Skeletal muscle tissue (tissue), 4 donors: ENCODE results near the gene EFEMP1. TPM values are rescaled to one million over a fixed set of nuclear protein-coding genes. Genes with fewer than 3 reads are reported as not detected.

Experiments used
- H3K27ac ChIP-seq: one replicate; pipeline ENCODE4 v1.7.0; 2013; ENCODE audit warnings: mild to moderate bottlenecking, low read depth, low read length, inconsistent platforms
- H3K27me3 ChIP-seq, 3 donors: one replicate each; pipeline ENCODE4 v1.7.0; 2013; ENCODE audit warnings: low read length in 3 of 3; ENCODE audit not compliant: control insufficient read depth in 3 of 3, insufficient read depth in 3 of 3
- H3K36me3 ChIP-seq, 3 donors: one replicate each; pipeline ENCODE4 v1.7.0; 2013; ENCODE audit warnings: low read length in 3 of 3; ENCODE audit not compliant: control insufficient read depth in 3 of 3, insufficient read depth in 3 of 3
- H3K4me1 ChIP-seq, 3 donors: one replicate each; pipeline ENCODE4 v1.7.0; 2013; ENCODE audit warnings: low read length in 3 of 3, mild to moderate bottlenecking in 3 of 3; ENCODE audit not compliant: control insufficient read depth in 3 of 3, insufficient read depth in 3 of 3
- H3K4me3 ChIP-seq, 3 donors: one replicate each; pipeline ENCODE4 v1.7.0; 2013; ENCODE audit warnings: low read length in 3 of 3
- H3K9ac ChIP-seq, 3 donors: one replicate each; pipeline ENCODE4 v1.7.0; 2013; ENCODE audit warnings: low read length in 3 of 3, mild to moderate bottlenecking in 3 of 3, moderate library complexity in 2 of 3, low read depth in 1 of 3
- H3K9me3 ChIP-seq, 3 donors: one replicate each; pipeline ENCODE4 v1.7.0; 2013; ENCODE audit warnings: low read length in 3 of 3; ENCODE audit not compliant: control insufficient read depth in 3 of 3
- total RNA-seq: library from RNA; depleted of rRNA; stranded (reverse); fragments of >200 nt; gene quantifications from one replicate; pipeline ENCODE4 v1.2.3, GENCODE V29; 2014
- donor health status: Osteomylitis.

Gene EFEMP1
- total RNA-seq, 1 donor from 2014 or later: 18.3 TPM

GRCh38 chr2:55936351-55936750 lies 12.8 kb upstream of the EFEMP1 start:
- no peak overlapping the region for H3K4me3 ChIP-seq
- H3K27me3 ChIP-seq: no peaks in the 10 kb centered on the region
- H3K36me3 ChIP-seq: no peaks in the 10 kb centered on the region
- H3K9me3 ChIP-seq: no peaks in the 10 kb centered on the region
- no peak overlapping the region for H3K9ac ChIP-seq
- H3K4me1 ChIP-seq: no peaks in the 10 kb centered on the region
- no peak overlapping the region for H3K27ac ChIP-seq

GRCh38 chr2:55934337-55934736 lies 10.8 kb upstream of the EFEMP1 start:
- Histone ChIP-seq H3K4me3 (no peak overlapping the region), H3K27ac (no peak overlapping the region), H3K9me3 (no peaks in the 10 kb centered on the region), H3K4me1 (no peaks in the 10 kb centered on the region), H3K36me3 (no peaks in the 10 kb centered on the region), H3K9ac (no peak overlapping the region), H3K27me3 (no peaks in the 10 kb centered on the region)

- Histone ChIP-seq H3K4me3 (no peak overlapping the region), H3K4me1 (no peaks in the 10 kb centered on the region), H3K9me3 (no peaks in the 10 kb centered on the region), H3K27ac (no peak overlapping the region), H3K9ac (no peak overlapping the region), H3K36me3 (no peaks in the 10 kb centered on the region), H3K27me3 (no peaks in the 10 kb centered on the region)
These were observed 9.3 kb upstream of the EFEMP1 start for GRCh38 chr2:55932843-55933242.

GRCh38 chr2:55931281-55931680 lies 7.7 kb upstream of the EFEMP1 start:
- no peaks in the 10 kb centered on the region for H3K9me3 ChIP-seq
- H3K4me1 ChIP-seq: no peaks in the 10 kb centered on the region
- no peak overlapping the region for H3K9ac ChIP-seq
- H3K4me3 ChIP-seq: no peak overlapping the region
- H3K27me3 ChIP-seq: peaks cover 0 to under 1% (median 0%) of the 10 kb centered on the region in 3 donors
- no peak overlapping the region for H3K27ac ChIP-seq
- no peaks in the 10 kb centered on the region for H3K36me3 ChIP-seq

GRCh38 chr2:55929476-55929875 lies 5.9 kb upstream of the EFEMP1 start:
- H3K36me3 ChIP-seq: no peaks in the 10 kb centered on the region
- H3K9me3 ChIP-seq: no peaks in the 10 kb centered on the region
- H3K4me1 ChIP-seq: no peaks in the 10 kb centered on the region
- no peak overlapping the region for H3K9ac ChIP-seq
- no peak overlapping the region for H3K27ac ChIP-seq
- no peak overlapping the region for H3K4me3 ChIP-seq
- H3K27me3 ChIP-seq: peaks cover under 1 to 9% (median 7%) of the 10 kb centered on the region in 3 donors

GRCh38 chr2:55926974-55927373 lies 3.4 kb upstream of the EFEMP1 start:
- Histone ChIP-seq H3K9me3 (no peaks in the 10 kb centered on the region), H3K9ac (no peak overlapping the region), H3K27me3 (peaks cover 21 to 27% (median 26%) of the 10 kb centered on the region in 3 donors), H3K27ac (no peak overlapping the region), H3K36me3 (no peaks in the 10 kb centered on the region), H3K4me3 (no peak overlapping the region), H3K4me1 (peaks cover 3 to 13% (median 5%) of the 10 kb centered on the region in 3 donors)

- no peaks in the 10 kb centered on the region for H3K9me3 ChIP-seq
- peaks cover 21 to 34% (median 26%) of the 10 kb centered on the region in 3 donors for H3K27me3 ChIP-seq
- no peak overlapping the region for H3K4me3 ChIP-seq
- H3K36me3 ChIP-seq: no peaks in the 10 kb centered on the region
- H3K4me1 ChIP-seq: peaks cover 3 to 13% (median 5%) of the 10 kb centered on the region in 3 donors
- H3K27ac ChIP-seq: no peak overlapping the region
- H3K9ac ChIP-seq: no peak overlapping the region
These were observed 2.7 kb upstream of the EFEMP1 start for GRCh38 chr2:55926246-55926645.

- no peaks in the 10 kb centered on the region for H3K36me3 ChIP-seq
- peaks cover 3 to 13% (median 5%) of the 10 kb centered on the region in 3 donors for H3K4me1 ChIP-seq
- peak overlapping the region; percentile 42 to 62 (median 60) for H3K4me3 ChIP-seq
- H3K9me3 ChIP-seq: no peaks in the 10 kb centered on the region
- no peak overlapping the region for H3K9ac ChIP-seq
- H3K27ac ChIP-seq: no peak overlapping the region
- peaks cover 21 to 34% (median 26%) of the 10 kb centered on the region in 3 donors for H3K27me3 ChIP-seq
These were observed 370 bp upstream of the EFEMP1 start for GRCh38 chr2:55923982-55924321.

GRCh38 chr2:55922291-55922907 lies 1.2 kb downstream of the EFEMP1 start:
- no peak overlapping the region for H3K27ac ChIP-seq
- H3K36me3 ChIP-seq: no peaks in the 10 kb centered on the region
- peaks cover 21 to 34% (median 26%) of the 10 kb centered on the region in 3 donors for H3K27me3 ChIP-seq
- H3K9ac ChIP-seq: peak overlapping the region in 1 of 3 donors; percentile 51
- peaks cover 3 to 13% (median 5%) of the 10 kb centered on the region in 3 donors for H3K4me1 ChIP-seq
- H3K4me3 ChIP-seq: peak overlapping the region; percentile 49 to 73 (median 62)
- H3K9me3 ChIP-seq: no peaks in the 10 kb centered on the region

GRCh38 chr2:55919574-55919973 lies 4.0 kb downstream of the EFEMP1 start:
- no peaks in the 10 kb centered on the region for H3K9me3 ChIP-seq
- no peak overlapping the region for H3K9ac ChIP-seq
- no peaks in the 10 kb centered on the region for H3K36me3 ChIP-seq
- H3K4me1 ChIP-seq: peaks cover 3 to 13% (median 5%) of the 10 kb centered on the region in 3 donors
- H3K27me3 ChIP-seq: peaks cover 17 to 27% (median 21%) of the 10 kb centered on the region in 3 donors
- H3K27ac ChIP-seq: no peak overlapping the region
- no peak overlapping the region for H3K4me3 ChIP-seq
